Measurements from ENCODE around the gene CYREN. TPM values are rescaled to one million over a fixed set of nuclear protein-coding genes. Genes with fewer than 3 reads are reported as not detected.

Gene CYREN
- total RNA-seq, 2 experiments from 2014 or later: 69.4 to 81.9 TPM

- TF ChIP-seq, protein P1, sequence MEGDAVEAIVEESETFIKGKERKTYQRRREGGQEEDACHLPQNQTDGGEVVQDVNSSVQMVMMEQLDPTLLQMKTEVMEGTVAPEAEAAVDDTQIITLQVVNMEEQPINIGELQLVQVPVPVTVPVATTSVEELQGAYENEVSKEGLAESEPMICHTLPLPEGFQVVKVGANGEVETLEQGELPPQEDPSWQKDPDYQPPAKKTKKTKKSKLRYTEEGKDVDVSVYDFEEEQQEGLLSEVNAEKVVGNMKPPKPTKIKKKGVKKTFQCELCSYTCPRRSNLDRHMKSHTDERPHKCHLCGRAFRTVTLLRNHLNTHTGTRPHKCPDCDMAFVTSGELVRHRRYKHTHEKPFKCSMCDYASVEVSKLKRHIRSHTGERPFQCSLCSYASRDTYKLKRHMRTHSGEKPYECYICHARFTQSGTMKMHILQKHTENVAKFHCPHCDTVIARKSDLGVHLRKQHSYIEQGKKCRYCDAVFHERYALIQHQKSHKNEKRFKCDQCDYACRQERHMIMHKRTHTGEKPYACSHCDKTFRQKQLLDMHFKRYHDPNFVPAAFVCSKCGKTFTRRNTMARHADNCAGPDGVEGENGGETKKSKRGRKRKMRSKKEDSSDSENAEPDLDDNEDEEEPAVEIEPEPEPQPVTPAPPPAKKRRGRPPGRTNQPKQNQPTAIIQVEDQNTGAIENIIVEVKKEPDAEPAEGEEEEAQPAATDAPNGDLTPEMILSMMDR (conservative IDR thresholded peaks at IDR 0.05; ENCODE audit: low read length): no peak
- TF ChIP-seq EZH2phosphoT487 (IDR thresholded peaks at IDR 0.05; ENCODE audit: borderline replicate concordance, low read depth, low read length): no peak
- Histone ChIP-seq H3K79me2 (ENCODE audit: insufficient read depth, low read depth, low read length) (no peaks in the 10 kb centered on the region), H2AFZ (ENCODE audit: low read length) (no peak overlapping the region), H3K9me2 (ENCODE audit: insufficient read depth, low read length) (no peaks in the 10 kb centered on the region), H3K4me3 (ENCODE audit: low read depth, low read length, poor library complexity, severe bottlenecking) (no peak overlapping the region), H3K4me1 (ENCODE audit: insufficient read depth, low read length, poor library complexity, severe bottlenecking) (no peaks in the 10 kb centered on the region), H3K36me3 (ENCODE audit: insufficient read depth, low read length) (peaks cover 4% of the 10 kb centered on the region; the same call in 1 of the 2 replicates), H3K9me3 (ENCODE audit: low read length) (no peaks in the 10 kb centered on the region), H3K27ac (ENCODE audit: low read depth, low read length, poor library complexity, severe bottlenecking) (no peak overlapping the region), H4K20me1 (ENCODE audit: insufficient read depth, low read length) (no peaks in the 10 kb centered on the region), H3K4me2 (ENCODE audit: low read length) (no peak overlapping the region)
- CTCF ChIA-PET (ENCODE audit: unreplicated experiment): no interaction called here
- no TSS peak for BruUV-seq (replicated peaks)
- POLR2A ChIA-PET: interaction anchor here (0.8 to 1.0 kb wide), 4 partner anchors 10 to 218 kb away, joined by 3 to 4 read pairs (median 3); partner anchors contain the start of gene CYREN
- DNase-seq (ENCODE audit: low spot score): no peak
- intact Hi-C loops (cut with micrococcal nuclease; ENCODE audit: unreplicated experiment): no loop called here
Observed at GRCh38 chr7:135204876-135205275, 34.4 kb upstream of the CYREN start.

GRCh38 chr7:135204341-135204749 lies 33.8 kb upstream of the CYREN start:
- H3K36me3 ChIP-seq (ENCODE audit: insufficient read depth, low read length): peaks cover 4% of the 10 kb centered on the region; the same call in 1 of the 2 replicates
- no peaks in the 10 kb centered on the region for H3K9me2 ChIP-seq (ENCODE audit: insufficient read depth, low read length)
- H2AFZ ChIP-seq (ENCODE audit: low read length): no peak overlapping the region
- no peaks in the 10 kb centered on the region for H3K4me1 ChIP-seq (ENCODE audit: insufficient read depth, low read length, poor library complexity, severe bottlenecking)
- ChIA-PET CTCF (ENCODE audit: unreplicated experiment) (no interaction called here), POLR2A (interaction anchor here (0.8 to 1.0 kb wide), 4 partner anchors 9 to 217 kb away, joined by 3 to 4 read pairs (median 3); partner anchors contain the start of gene CYREN)
- intact Hi-C loops (cut with micrococcal nuclease; ENCODE audit: unreplicated experiment): no loop called here
- DNase-seq (ENCODE audit: low spot score): no peak
- no peaks in the 10 kb centered on the region for H3K79me2 ChIP-seq (ENCODE audit: insufficient read depth, low read depth, low read length)
- TF ChIP-seq, protein P1 (conservative IDR thresholded peaks at IDR 0.05; ENCODE audit: low read length): no peak
- no peak for TF ChIP-seq EZH2phosphoT487 (IDR thresholded peaks at IDR 0.05; ENCODE audit: borderline replicate concordance, low read depth, low read length)
- H3K9me3 ChIP-seq (ENCODE audit: low read length): no peaks in the 10 kb centered on the region
- no peak overlapping the region for H3K4me2 ChIP-seq (ENCODE audit: low read length)
- no peaks in the 10 kb centered on the region for H4K20me1 ChIP-seq (ENCODE audit: insufficient read depth, low read length)
- BruUV-seq (replicated peaks): no TSS peak
- H3K4me3 ChIP-seq (ENCODE audit: low read depth, low read length, poor library complexity, severe bottlenecking): no peak overlapping the region
- no peak overlapping the region for H3K27ac ChIP-seq (ENCODE audit: low read depth, low read length, poor library complexity, severe bottlenecking)

GRCh38 chr7:135201350-135201749 lies 30.8 kb upstream of the CYREN start:
- H4K20me1 ChIP-seq (ENCODE audit: insufficient read depth, low read length): no peaks in the 10 kb centered on the region
- H3K9me2 ChIP-seq (ENCODE audit: insufficient read depth, low read length): no peaks in the 10 kb centered on the region
- H3K4me1 ChIP-seq (ENCODE audit: insufficient read depth, low read length, poor library complexity, severe bottlenecking): no peaks in the 10 kb centered on the region
- BruUV-seq (replicated peaks): no TSS peak
- H3K36me3 ChIP-seq (ENCODE audit: insufficient read depth, low read length): peaks cover 15% of the 10 kb centered on the region
- no peak overlapping the region for H3K4me3 ChIP-seq (ENCODE audit: low read depth, low read length, poor library complexity, severe bottlenecking)
- H2AFZ ChIP-seq (ENCODE audit: low read length): no peak overlapping the region
- H3K79me2 ChIP-seq (ENCODE audit: insufficient read depth, low read depth, low read length): no peaks in the 10 kb centered on the region
- DNase-seq (ENCODE audit: low spot score): no peak
- no peak overlapping the region for H3K27ac ChIP-seq (ENCODE audit: low read depth, low read length, poor library complexity, severe bottlenecking)
- TF ChIP-seq, protein P1 (conservative IDR thresholded peaks at IDR 0.05; ENCODE audit: low read length): no peak
- TF ChIP-seq EZH2phosphoT487 (IDR thresholded peaks at IDR 0.05; ENCODE audit: borderline replicate concordance, low read depth, low read length): no peak
- no peak overlapping the region for H3K4me2 ChIP-seq (ENCODE audit: low read length)
- CTCF ChIA-PET (ENCODE audit: unreplicated experiment): no interaction called here
- POLR2A ChIA-PET: interaction anchor here (1.4 kb wide), 1 partner anchor 14 kb away, joined by 4 read pairs; no protein-coding TSS in a partner anchor
- no peaks in the 10 kb centered on the region for H3K9me3 ChIP-seq (ENCODE audit: low read length)
- intact Hi-C loops (cut with micrococcal nuclease; ENCODE audit: unreplicated experiment): no loop called here
